ENCODE data around the gene ASNSD1. TPM values are rescaled to one million over a fixed set of nuclear protein-coding genes. Genes with fewer than 3 reads are reported as not detected.
A peak's percentile ranks its signal among the peaks of the same experiment; 100 is the strongest.

Gene ASNSD1
- total and polyA plus RNA-seq, 2 of the 13 experiments (the other 11 are each of a cell fraction or from before 2014, with no cell fraction given): 35.1 to 96.6 TPM

GRCh38 chr2:189674374-189675112, 13.3 kb downstream of the ASNSD1 start, which contains the start of gene ANKAR (continued):
- TF ChIP-seq ZNF407 (CRISPR knock-in tag; IDR thresholded peaks at IDR 0.05; ENCODE audit: not compliant biosample characterization) (peak; percentile 97), MTERF4 (CRISPR knock-in tag; IDR thresholded peaks at IDR 0.05) (peak; percentile 98), ZNF343 (CRISPR knock-in tag; IDR thresholded peaks at IDR 0.05) (peak; percentile 97), MIER3 (CRISPR knock-in tag; IDR thresholded peaks at IDR 0.05; ENCODE audit: borderline replicate concordance) (no peak; the same call in 1 of the 2 replicates), ZNF230 (CRISPR knock-in tag; IDR thresholded peaks at IDR 0.05) (peak; percentile 99), ZNF503 (CRISPR knock-in tag; IDR thresholded peaks at IDR 0.05) (peak; percentile 71), ZNF12 (CRISPR knock-in tag; IDR thresholded peaks at IDR 0.05) (0 out of 2 replicates have a peak, but pooled peaks have one; percentile 60), HOXA3 (CRISPR knock-in tag; IDR thresholded peaks at IDR 0.05) (peak; percentile 96), PRDM4 (CRISPR knock-in tag; IDR thresholded peaks at IDR 0.05; ENCODE audit: borderline replicate concordance) (no peak), THAP8 (CRISPR knock-in tag; IDR thresholded peaks at IDR 0.05; ENCODE audit: borderline replicate concordance) (no peak), TBX3 (IDR thresholded peaks at IDR 0.05; ENCODE audit: borderline replicate concordance) (peak; percentile 36; the same call in 1 of the 2 replicates), HDAC6 (IDR thresholded peaks at IDR 0.05; ENCODE audit: low read depth, low read length) (no peak), MEIS2 (CRISPR knock-in tag; IDR thresholded peaks at IDR 0.05) (peak; percentile 79), ZNF430 (CRISPR knock-in tag; IDR thresholded peaks at IDR 0.05) (peak; percentile 98)

All from HepG2 (cell line).